ENCODE measurements around the gene STRN4. TPM values are rescaled to one million over a fixed set of nuclear protein-coding genes. Genes with fewer than 3 reads are reported as not detected.
A peak's percentile ranks its signal among the peaks of the same experiment; 100 is the strongest.

The STRN4 gene
- total RNA-seq, 1 experiment from 2014 or later, result 162 TPM

DNA sequence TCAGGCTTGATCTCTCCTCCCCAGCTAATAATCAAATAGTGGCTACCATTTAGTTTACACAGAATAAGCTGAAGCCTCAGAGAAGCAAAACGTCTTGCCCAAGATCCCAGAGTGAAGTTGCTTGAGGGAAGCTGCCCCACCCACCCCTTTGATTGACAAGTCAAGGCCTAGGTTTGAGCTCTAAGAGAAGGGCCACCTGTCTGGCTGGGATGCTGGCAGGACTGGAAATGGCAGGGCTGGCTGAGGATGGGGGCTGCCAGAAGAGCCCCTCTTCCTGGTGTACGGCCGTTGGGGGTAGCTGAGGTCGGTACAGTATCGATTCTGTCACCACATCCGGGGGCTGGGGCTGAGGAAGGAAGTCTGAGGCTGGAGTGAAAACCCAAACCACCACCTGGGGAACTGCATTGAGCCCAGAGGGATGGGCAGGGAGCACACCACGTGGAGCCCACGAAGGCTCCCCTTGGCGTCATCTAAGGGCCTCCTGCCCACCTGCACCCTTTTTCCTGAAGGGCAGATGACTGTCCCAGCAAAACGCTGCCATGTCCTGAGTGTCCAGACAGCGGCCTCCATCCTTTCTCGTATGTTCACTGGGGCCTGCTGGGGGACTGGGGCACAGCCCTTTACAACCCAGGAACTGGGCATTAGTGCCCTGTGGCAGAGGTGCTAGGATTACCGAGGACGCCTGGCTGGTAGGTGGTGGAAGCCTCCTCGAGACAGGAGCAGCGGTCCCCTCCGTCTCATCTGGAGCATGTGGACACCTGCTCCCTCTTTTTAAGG is 27.9 kb downstream of the STRN4 start:
- Mint-ChIP-seq H3K4me1 (ENCODE audit: low read depth, unreplicated experiment) (peaks cover 19% of the 10 kb centered on the region), H3K4me3 (ENCODE audit: unreplicated experiment) (peak overlapping the region; percentile 99), H3K27ac (ENCODE audit: unreplicated experiment) (peak overlapping the region; percentile 95), H3K9me3 (ENCODE audit: unreplicated experiment) (no peaks in the 10 kb centered on the region), H3K27me3 (ENCODE audit: insufficient read depth, unreplicated experiment) (no peaks in the 10 kb centered on the region), H3K36me3 (ENCODE audit: insufficient read depth, unreplicated experiment) (peaks cover 68% of the 10 kb centered on the region)
- no peaks in the 10 kb centered on the region for H3K27me3 ChIP-seq (replicated peaks; ENCODE audit: control insufficient read depth, insufficient read depth, low read length)
- intact Hi-C loops (cut with micrococcal nuclease; ENCODE audit: unreplicated experiment), result no loop called here
- peaks cover 24% of the 10 kb centered on the region for H3K4me1 ChIP-seq
- no peak overlapping the region for H3K4me3 ChIP-seq (ENCODE audit: low read depth, low read length)
- POLR2A ChIA-PET, result interaction anchor here (0.6 kb wide), 1 partner anchor 1392 kb away, joined by 3 read pairs; the partner anchor contains the start of gene PLA2G4C
- no TSS peak for BruUV-seq (replicated peaks)
- H3K9me3 ChIP-seq, result no peaks in the 10 kb centered on the region
- CTCF ChIA-PET, result interaction anchor here (1.0 kb wide), 2 partner anchors 13 to 123 kb away, joined by 3 read pairs; no protein-coding TSS in a partner anchor
- peak in 1 of 2 experiments; percentile 49 for DNase-seq
- peaks cover 3% of the 10 kb centered on the region for H3K36me3 ChIP-seq (ENCODE audit: control insufficient read depth, insufficient read depth, low read length)
- TF ChIP-seq, protein P1, sequence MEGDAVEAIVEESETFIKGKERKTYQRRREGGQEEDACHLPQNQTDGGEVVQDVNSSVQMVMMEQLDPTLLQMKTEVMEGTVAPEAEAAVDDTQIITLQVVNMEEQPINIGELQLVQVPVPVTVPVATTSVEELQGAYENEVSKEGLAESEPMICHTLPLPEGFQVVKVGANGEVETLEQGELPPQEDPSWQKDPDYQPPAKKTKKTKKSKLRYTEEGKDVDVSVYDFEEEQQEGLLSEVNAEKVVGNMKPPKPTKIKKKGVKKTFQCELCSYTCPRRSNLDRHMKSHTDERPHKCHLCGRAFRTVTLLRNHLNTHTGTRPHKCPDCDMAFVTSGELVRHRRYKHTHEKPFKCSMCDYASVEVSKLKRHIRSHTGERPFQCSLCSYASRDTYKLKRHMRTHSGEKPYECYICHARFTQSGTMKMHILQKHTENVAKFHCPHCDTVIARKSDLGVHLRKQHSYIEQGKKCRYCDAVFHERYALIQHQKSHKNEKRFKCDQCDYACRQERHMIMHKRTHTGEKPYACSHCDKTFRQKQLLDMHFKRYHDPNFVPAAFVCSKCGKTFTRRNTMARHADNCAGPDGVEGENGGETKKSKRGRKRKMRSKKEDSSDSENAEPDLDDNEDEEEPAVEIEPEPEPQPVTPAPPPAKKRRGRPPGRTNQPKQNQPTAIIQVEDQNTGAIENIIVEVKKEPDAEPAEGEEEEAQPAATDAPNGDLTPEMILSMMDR (IDR thresholded peaks at IDR 0.05; ENCODE audit: insufficient read depth in 1 of 2, low read depth in 1 of 2, low read length in 1 of 2, severe bottlenecking in 1 of 2, unreplicated experiment in 1 of 2), result no peak

DNA sequence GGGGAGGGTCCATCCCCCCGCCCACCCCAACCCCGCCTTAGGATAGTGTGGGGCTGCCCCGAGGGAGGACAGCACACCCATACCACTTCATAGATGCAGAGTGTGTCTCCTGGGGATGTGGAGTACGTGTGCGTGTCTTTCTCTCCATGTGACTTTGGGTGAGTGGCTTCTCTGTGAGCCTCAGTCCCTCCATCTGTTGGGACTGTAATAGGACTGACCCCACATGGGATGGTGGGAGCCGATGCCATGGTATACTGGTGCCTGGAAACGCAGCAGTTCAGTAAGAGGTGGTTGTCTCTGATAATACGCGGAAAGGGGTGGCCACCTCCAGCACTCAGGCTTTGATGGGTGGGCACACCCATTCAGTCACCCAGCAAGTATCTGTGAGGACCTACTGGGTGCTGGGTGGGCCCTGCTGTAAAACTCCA is 28.5 kb downstream of the STRN4 start:
- intact Hi-C loops (cut with micrococcal nuclease; ENCODE audit: unreplicated experiment), result no loop called here
- Mint-ChIP-seq H3K4me3 (ENCODE audit: unreplicated experiment) (peak overlapping the region; percentile 99), H3K36me3 (ENCODE audit: insufficient read depth, unreplicated experiment) (peaks cover 63% of the 10 kb centered on the region), H3K27ac (ENCODE audit: unreplicated experiment) (peak overlapping the region; percentile 95), H3K4me1 (ENCODE audit: low read depth, unreplicated experiment) (peaks cover 19% of the 10 kb centered on the region), H3K9me3 (ENCODE audit: unreplicated experiment) (no peaks in the 10 kb centered on the region), H3K27me3 (ENCODE audit: insufficient read depth, unreplicated experiment) (no peaks in the 10 kb centered on the region)
- H3K36me3 ChIP-seq (ENCODE audit: control insufficient read depth, insufficient read depth, low read length), result peaks cover 3% of the 10 kb centered on the region; the same call in 1 of the 2 replicates
- H3K4me1 ChIP-seq, result peaks cover 24% of the 10 kb centered on the region
- H3K9me3 ChIP-seq, result no peaks in the 10 kb centered on the region
- H3K4me3 ChIP-seq (ENCODE audit: low read depth, low read length), result peak overlapping the region; percentile 88
- TF ChIP-seq, protein P1 (IDR thresholded peaks at IDR 0.05; ENCODE audit: insufficient read depth in 1 of 2, low read depth in 1 of 2, low read length in 1 of 2, severe bottlenecking in 1 of 2, unreplicated experiment in 1 of 2), result no peak
- DNase-seq, result no peak
- POLR2A ChIA-PET, result no interaction called here
- no TSS peak for BruUV-seq (replicated peaks)
- CTCF ChIA-PET, result interaction anchor here (1.0 kb wide), 2 partner anchors 14 to 123 kb away, joined by 3 read pairs; no protein-coding TSS in a partner anchor
- H3K27me3 ChIP-seq (replicated peaks; ENCODE audit: control insufficient read depth, insufficient read depth, low read length), result no peaks in the 10 kb centered on the region

DNA sequence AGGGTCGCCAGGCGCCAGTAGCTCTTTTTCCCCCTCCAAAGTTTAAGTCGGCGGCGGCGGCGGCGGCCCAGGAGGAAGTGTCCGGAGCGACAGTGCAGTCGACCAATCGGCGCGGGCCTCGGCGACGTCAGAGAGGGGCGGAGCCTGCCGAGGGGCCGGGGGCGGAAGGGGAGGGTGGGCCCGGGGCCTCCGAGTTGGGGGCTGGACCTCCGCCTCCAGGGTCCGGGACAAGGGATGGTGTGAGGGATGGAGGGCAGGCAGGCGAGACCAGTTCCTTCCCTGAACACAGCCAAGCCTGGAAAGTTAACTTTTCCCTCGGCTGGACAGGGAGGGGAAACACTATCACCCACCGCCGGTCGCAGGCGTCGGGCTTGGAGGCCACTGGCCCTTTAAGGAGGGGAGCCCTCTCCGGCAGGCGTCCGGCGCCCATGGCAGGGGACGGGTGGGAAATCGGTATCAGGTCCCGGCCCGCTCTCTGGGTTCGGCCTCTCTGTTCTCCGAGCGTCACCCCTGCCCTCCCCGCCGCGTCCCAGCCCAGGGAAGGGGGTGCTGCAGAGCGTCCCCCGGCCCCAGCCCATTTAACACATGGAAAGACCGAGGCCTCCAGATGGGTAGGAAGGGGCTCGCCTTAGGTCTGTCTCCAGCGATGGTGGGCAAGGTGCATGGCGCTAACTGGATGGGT is 29.1 kb downstream of the STRN4 start, which contains the start of gene PRKD2:
Gene PRKD2 (minus strand): TSS at position 81 of the 682 bp plus-strand sequence. CDS start 744 bp downstream, outside the sequence.
- ChIA-PET CTCF (interaction anchor here (0.6 to 0.7 kb wide), 2 partner anchors 103 to 326 kb away, joined by 7 to 9 read pairs; no protein-coding TSS in a partner anchor), POLR2A (interaction anchor here (0.6 to 0.7 kb wide), 2 partner anchors 539 to 1454 kb away, joined by 4 to 7 read pairs; partner anchors contain the start of gene CCDC9)
- intact Hi-C loops (cut with micrococcal nuclease; ENCODE audit: unreplicated experiment), result no loop called here
- H3K9me3 Mint-ChIP-seq (ENCODE audit: unreplicated experiment), result no peaks in the 10 kb centered on the region
- BruUV-seq (replicated peaks), result TSS peak; percentile 56
- Histone ChIP-seq H3K4me3 (ENCODE audit: low read depth, low read length) (peak within 1 kb of the TSS; percentile 88), H3K27me3 (replicated peaks; ENCODE audit: control insufficient read depth, insufficient read depth, low read length) (no peaks in the 10 kb centered on the region), H3K36me3 (ENCODE audit: control insufficient read depth, insufficient read depth, low read length) (peaks cover 3% of the 10 kb centered on the region; the same call in 1 of the 2 replicates), H3K9me3 (no peaks in the 10 kb centered on the region), H3K4me1 (peaks cover 23% of the 10 kb centered on the region)
- H3K36me3 Mint-ChIP-seq (ENCODE audit: insufficient read depth, unreplicated experiment), result peaks cover 61% of the 10 kb centered on the region
- TF ChIP-seq, protein P1 (IDR thresholded peaks at IDR 0.05; ENCODE audit: insufficient read depth in 1 of 2, low read depth in 1 of 2, low read length in 1 of 2, severe bottlenecking in 1 of 2, unreplicated experiment in 1 of 2), result no peak
- no peaks in the 10 kb centered on the region for H3K27me3 Mint-ChIP-seq (ENCODE audit: insufficient read depth, unreplicated experiment)
- peak within 1 kb of the TSS; percentile 95 for H3K27ac Mint-ChIP-seq (ENCODE audit: unreplicated experiment)
- peak; percentile 91 to 95 for DNase-seq
- H3K4me3 Mint-ChIP-seq (ENCODE audit: unreplicated experiment), result peak within 1 kb of the TSS; percentile 99
- peaks cover 18% of the 10 kb centered on the region for H3K4me1 Mint-ChIP-seq (ENCODE audit: low read depth, unreplicated experiment)

All from Caco-2 (cell line).